HCT116 (cell line): ENCODE results near the gene GLYATL3. TPM values are rescaled to one million over a fixed set of nuclear protein-coding genes. Genes with fewer than 3 reads are reported as not detected.

Experiments used
- ATAC-seq: fragments of 200-7000 bp; cut with Tn5 transposase; 2 replicates; pipeline ENCODE4 v1.9.1; 2020; ENCODE audit warnings: mild to moderate bottlenecking, moderate library complexity
- BruUV-seq: library from RNA; stranded (reverse); fragments of 400-500 nt; replicated peaks from 2 replicates; lab custom pipeline; 2021; lab: Mats Ljungman, UMichigan
- CTCF ChIA-PET: fragments of 300-600 bp; sonication (Branson Sonifier 250); formaldehyde crosslinking; loops from one replicate; lab custom pipeline; 2021; ENCODE audit warnings: antibody characterized with exemption; lab: Charles Lee
- POLR2A ChIA-PET: fragments of 300-600, 350-600 bp; sonication (Branson Sonifier 250); formaldehyde crosslinking; loops from one replicate; lab custom pipeline; 2021; ENCODE audit warnings: antibody characterized with exemption; lab: Charles Lee
- RAD21 ChIA-PET, 2 experiments: fragments of 300-600 bp; sonication (Branson Sonifier 250); formaldehyde crosslinking; loops; one replicate each; lab custom pipeline; 2023; ENCODE audit warnings: low total read pairs in 2 of 2; ENCODE audit not compliant: uncharacterized antibody in 2 of 2, unreplicated experiment in 2 of 2, low non-redundant PET in 1 of 2; lab: Charles Lee
- DNase-seq: peaks from one replicate; pipeline ENCODE4 v3.0.0-alpha.2; 2010; ENCODE audit warnings: low read depth, low spot score
- H2AFZ ChIP-seq: fragments of 200-600 bp; shearing (Covaris generic), sonication (generic); 2 replicates; pipeline ENCODE4 v1.6.1; 2017; ENCODE audit warnings: low read depth, mixed run types, mixed read lengths, antibody characterized with exemption, low read length; ENCODE audit not compliant: poor library complexity, severe bottlenecking
- H3K27ac ChIP-seq: 2 replicates; pipeline ENCODE4 v1.5.1; 2012; ENCODE audit warnings: low read depth, low read length
- H3K27me3 ChIP-seq: fragments of 200-600 bp; sonication (generic); 2 replicates; pipeline ENCODE4 v1.6.1; 2016; ENCODE audit warnings: mixed run types, low read length, mixed read lengths; ENCODE audit not compliant: insufficient read depth
- H3K36me3 ChIP-seq, 2 experiments: fragments of 200-500 bp in 1 of 2; fragments of 200-600 bp in 1 of 2; sonication (Bioruptor generic) in 1 of 2; sonication (generic) in 1 of 2; 2 replicates each; pipeline versions ENCODE4 v1.5.1 to v1.6.1; 2014 to 2016; ENCODE audit warnings: low read length in 2 of 2, inconsistent platforms in 1 of 2, mixed read lengths in 1 of 2, mixed run types in 1 of 2; ENCODE audit not compliant: insufficient read depth in 2 of 2, control insufficient read depth in 1 of 2
- H3K4me1 ChIP-seq, 2 experiments: fragments of 200-600 bp in 1 of 2; sonication (generic) in 1 of 2; 2 replicates each; pipeline versions ENCODE4 v1.5.1 to v1.6.1; 2012 to 2017; ENCODE audit warnings: low read length in 2 of 2, inconsistent platforms in 1 of 2, mild to moderate bottlenecking in 1 of 2, mixed read lengths in 1 of 2, mixed run types in 1 of 2, moderate library complexity in 1 of 2; ENCODE audit not compliant: insufficient read depth in 2 of 2, control insufficient read depth in 1 of 2
- H3K4me2 ChIP-seq: fragments of 200-600 bp; sonication (generic); 2 replicates; pipeline ENCODE4 v1.6.1; 2017; ENCODE audit warnings: mixed run types, low read length, mixed read lengths
- H3K4me3 ChIP-seq, 2 experiments: fragments of 200-600 bp in 1 of 2; sonication (generic) in 1 of 2; replicated peaks in 1 of 2; 2 replicates each; pipeline ENCODE4 v1.5.1; 2011 to 2016; ENCODE audit warnings: low read length in 2 of 2, control low read depth in 1 of 2, low read depth in 1 of 2, mild to moderate bottlenecking in 1 of 2, mixed read lengths in 1 of 2, mixed run types in 1 of 2
- H3K79me2 ChIP-seq: fragments of 200-600 bp; sonication (generic); 2 replicates; pipeline ENCODE4 v1.6.1; 2017; ENCODE audit warnings: mild to moderate bottlenecking, mixed run types, low read length, moderate library complexity, mixed read lengths; ENCODE audit not compliant: insufficient read depth
- H3K9ac ChIP-seq: fragments of 200-600 bp; sonication (generic); 2 replicates; pipeline ENCODE4 v1.6.1; 2016; ENCODE audit warnings: low read length, mixed read lengths
- H3K9me2 ChIP-seq: fragments of 200-600 bp; sonication (generic), shearing (Covaris generic); 2 replicates; pipeline ENCODE4 v1.6.1; 2017; ENCODE audit warnings: mixed run types, mild to moderate bottlenecking, moderate library complexity; ENCODE audit not compliant: insufficient read depth
- H3K9me3 ChIP-seq, 2 experiments: fragments of 200-500 bp in 1 of 2; fragments of 200-600 bp in 1 of 2; sonication (Bioruptor generic) in 1 of 2; sonication (generic) in 1 of 2; 2 replicates each; pipeline ENCODE4 v1.6.1; 2014 to 2017; ENCODE audit warnings: low read length in 2 of 2, mixed read lengths in 2 of 2, inconsistent platforms in 1 of 2, low read depth in 1 of 2, mild to moderate bottlenecking in 1 of 2, mixed run types in 1 of 2, moderate library complexity in 1 of 2; ENCODE audit not compliant: control insufficient read depth in 1 of 2, insufficient read depth in 1 of 2
- H4K20me1 ChIP-seq: fragments of 200-600 bp; sonication (generic), shearing (Covaris generic); 2 replicates; pipeline ENCODE4 v1.6.1; 2017; ENCODE audit warnings: mixed run types, mild to moderate bottlenecking, moderate library complexity; ENCODE audit not compliant: insufficient read depth
- CBX3 ChIP-seq: IDR thresholded peaks from 2 replicates; pipeline ENCODE4 v1.6.1; 2012; ENCODE audit warnings: low read depth
- CEBPB ChIP-seq: IDR thresholded peaks from 2 replicates; pipeline ENCODE4 v1.6.1; 2012; ENCODE audit warnings: low read depth
- EGR1 ChIP-seq: IDR thresholded peaks from 2 replicates; pipeline ENCODE4 v1.6.1; 2012; ENCODE audit warnings: low read depth
- FOSL1 ChIP-seq: IDR thresholded peaks from 2 replicates; pipeline ENCODE4 v1.6.1; 2012; ENCODE audit warnings: low read depth
- POLR2AphosphoS5 ChIP-seq: IDR thresholded peaks from 2 replicates; pipeline ENCODE4 v1.6.1; 2011; ENCODE audit warnings: mild to moderate bottlenecking, low read depth, low read length, moderate library complexity
- RAD21 ChIP-seq: IDR thresholded peaks from 2 replicates; pipeline ENCODE4 v1.6.1; 2012; ENCODE audit warnings: low read depth, mild to moderate bottlenecking
- SIN3A ChIP-seq: IDR thresholded peaks from 2 replicates; pipeline ENCODE4 v1.6.1; 2012; ENCODE audit warnings: low read depth
- SRF ChIP-seq: IDR thresholded peaks from 2 replicates; pipeline ENCODE4 v1.6.1; 2012; ENCODE audit warnings: low read depth
- YY1 ChIP-seq: IDR thresholded peaks from 2 replicates; pipeline ENCODE4 v1.6.1; 2011; ENCODE audit warnings: low read length, low read depth, moderate library complexity, mild to moderate bottlenecking; ENCODE audit not compliant: insufficient replicate concordance; ENCODE audit errors: extremely low read depth
- ZFX ChIP-seq: fragments of 450-650 bp; IDR thresholded peaks from 2 replicates; pipeline ENCODE4 v1.6.1; 2017
- intact Hi-C: fragments of 100-400 bp; cut with micrococcal nuclease; formaldehyde crosslinking; loops from 2 replicates; pipeline ENCODE4 v1.10.0; 2022
- total RNA-seq: library from RNA; stranded (reverse); gene quantifications from one replicate; pipeline ENCODE4 v1.2.1, GENCODE V29; 2021; ENCODE audit not compliant: unreplicated experiment
- TF ChIP-seq, protein P1 (sequence below): IDR thresholded peaks from 2 replicates; pipeline ENCODE4 v1.6.1; 2012
- TF ChIP-seq, protein P2 (sequence below): IDR thresholded peaks from 2 replicates; pipeline ENCODE4 v1.6.1; 2011; ENCODE audit warnings: mild to moderate bottlenecking, low read length, moderate library complexity; ENCODE audit not compliant: insufficient replicate concordance; ENCODE audit errors: extremely low read depth
- TF ChIP-seq, protein P3 (sequence below): IDR thresholded peaks from 2 replicates; pipeline ENCODE4 v1.6.1; 2012
- TF ChIP-seq, protein P4 (sequence below): IDR thresholded peaks from 2 replicates; pipeline ENCODE4 v1.6.1; 2012; ENCODE audit warnings: low read depth

GLYATL3 gene
- total RNA-seq, 1 experiment from 2014 or later, result not detected

DNA sequence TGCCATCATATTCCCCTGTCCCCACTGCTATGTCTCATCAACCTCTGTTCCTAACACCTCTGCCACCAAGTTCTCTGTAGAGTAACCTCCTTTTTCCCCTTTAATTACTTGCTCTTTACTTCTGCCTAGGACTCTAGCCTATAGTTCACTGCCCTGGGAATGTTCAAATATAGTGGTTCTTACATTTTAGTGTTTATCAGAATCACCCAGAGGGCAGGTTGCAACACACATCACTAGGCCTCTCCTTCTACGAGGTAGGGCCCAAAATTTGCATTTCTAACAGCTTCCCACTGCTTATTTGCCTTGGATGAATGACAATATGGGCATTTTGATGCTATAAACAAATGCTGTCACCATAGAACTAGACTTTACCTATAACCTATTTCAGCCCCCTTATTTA lies 27.6 kb downstream of the GLYATL3 start:
- H2AFZ ChIP-seq, result no peak overlapping the region
- ChIA-PET CTCF (no interaction called here), RAD21 (no interaction called here), POLR2A (no interaction called here)
- H3K36me3 ChIP-seq, result no peaks in the 10 kb centered on the region
- no peak overlapping the region for H3K9ac ChIP-seq
- intact Hi-C loops, result no loop called here
- TF ChIP-seq RAD21 (no peak), POLR2AphosphoS5 (no peak), EGR1 (no peak), FOSL1 (no peak), YY1 (no peak), CEBPB (no peak), SRF (no peak), CBX3 (no peak), ZFX (no peak), SIN3A (no peak)
- TF ChIP-seq, protein P1, sequence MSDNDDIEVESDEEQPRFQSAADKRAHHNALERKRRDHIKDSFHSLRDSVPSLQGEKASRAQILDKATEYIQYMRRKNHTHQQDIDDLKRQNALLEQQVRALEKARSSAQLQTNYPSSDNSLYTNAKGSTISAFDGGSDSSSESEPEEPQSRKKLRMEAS, result no peak
- TF ChIP-seq, protein P2, sequence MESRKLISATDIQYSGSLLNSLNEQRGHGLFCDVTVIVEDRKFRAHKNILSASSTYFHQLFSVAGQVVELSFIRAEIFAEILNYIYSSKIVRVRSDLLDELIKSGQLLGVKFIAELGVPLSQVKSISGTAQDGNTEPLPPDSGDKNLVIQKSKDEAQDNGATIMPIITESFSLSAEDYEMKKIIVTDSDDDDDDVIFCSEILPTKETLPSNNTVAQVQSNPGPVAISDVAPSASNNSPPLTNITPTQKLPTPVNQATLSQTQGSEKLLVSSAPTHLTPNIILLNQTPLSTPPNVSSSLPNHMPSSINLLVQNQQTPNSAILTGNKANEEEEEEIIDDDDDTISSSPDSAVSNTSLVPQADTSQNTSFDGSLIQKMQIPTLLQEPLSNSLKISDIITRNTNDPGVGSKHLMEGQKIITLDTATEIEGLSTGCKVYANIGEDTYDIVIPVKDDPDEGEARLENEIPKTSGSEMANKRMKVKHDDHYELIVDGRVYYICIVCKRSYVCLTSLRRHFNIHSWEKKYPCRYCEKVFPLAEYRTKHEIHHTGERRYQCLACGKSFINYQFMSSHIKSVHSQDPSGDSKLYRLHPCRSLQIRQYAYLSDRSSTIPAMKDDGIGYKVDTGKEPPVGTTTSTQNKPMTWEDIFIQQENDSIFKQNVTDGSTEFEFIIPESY, result no peak
- TF ChIP-seq, protein P3, sequence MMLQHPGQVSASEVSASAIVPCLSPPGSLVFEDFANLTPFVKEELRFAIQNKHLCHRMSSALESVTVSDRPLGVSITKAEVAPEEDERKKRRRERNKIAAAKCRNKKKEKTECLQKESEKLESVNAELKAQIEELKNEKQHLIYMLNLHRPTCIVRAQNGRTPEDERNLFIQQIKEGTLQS, result no peak
- TF ChIP-seq, protein P4, sequence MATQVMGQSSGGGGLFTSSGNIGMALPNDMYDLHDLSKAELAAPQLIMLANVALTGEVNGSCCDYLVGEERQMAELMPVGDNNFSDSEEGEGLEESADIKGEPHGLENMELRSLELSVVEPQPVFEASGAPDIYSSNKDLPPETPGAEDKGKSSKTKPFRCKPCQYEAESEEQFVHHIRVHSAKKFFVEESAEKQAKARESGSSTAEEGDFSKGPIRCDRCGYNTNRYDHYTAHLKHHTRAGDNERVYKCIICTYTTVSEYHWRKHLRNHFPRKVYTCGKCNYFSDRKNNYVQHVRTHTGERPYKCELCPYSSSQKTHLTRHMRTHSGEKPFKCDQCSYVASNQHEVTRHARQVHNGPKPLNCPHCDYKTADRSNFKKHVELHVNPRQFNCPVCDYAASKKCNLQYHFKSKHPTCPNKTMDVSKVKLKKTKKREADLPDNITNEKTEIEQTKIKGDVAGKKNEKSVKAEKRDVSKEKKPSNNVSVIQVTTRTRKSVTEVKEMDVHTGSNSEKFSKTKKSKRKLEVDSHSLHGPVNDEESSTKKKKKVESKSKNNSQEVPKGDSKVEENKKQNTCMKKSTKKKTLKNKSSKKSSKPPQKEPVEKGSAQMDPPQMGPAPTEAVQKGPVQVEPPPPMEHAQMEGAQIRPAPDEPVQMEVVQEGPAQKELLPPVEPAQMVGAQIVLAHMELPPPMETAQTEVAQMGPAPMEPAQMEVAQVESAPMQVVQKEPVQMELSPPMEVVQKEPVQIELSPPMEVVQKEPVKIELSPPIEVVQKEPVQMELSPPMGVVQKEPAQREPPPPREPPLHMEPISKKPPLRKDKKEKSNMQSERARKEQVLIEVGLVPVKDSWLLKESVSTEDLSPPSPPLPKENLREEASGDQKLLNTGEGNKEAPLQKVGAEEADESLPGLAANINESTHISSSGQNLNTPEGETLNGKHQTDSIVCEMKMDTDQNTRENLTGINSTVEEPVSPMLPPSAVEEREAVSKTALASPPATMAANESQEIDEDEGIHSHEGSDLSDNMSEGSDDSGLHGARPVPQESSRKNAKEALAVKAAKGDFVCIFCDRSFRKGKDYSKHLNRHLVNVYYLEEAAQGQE, result no peak
- no peaks in the 10 kb centered on the region for H3K79me2 ChIP-seq
- H4K20me1 ChIP-seq, result no peaks in the 10 kb centered on the region
- ATAC-seq (no peak), DNase-seq (no peak)
- H3K4me3 ChIP-seq, result no peak overlapping the region
- H3K9me3 ChIP-seq, result no peaks in the 10 kb centered on the region
- BruUV-seq, result no TSS peak
- no peaks in the 10 kb centered on the region for H3K27me3 ChIP-seq
- peaks cover 0 to 3% of the 10 kb centered on the region in 2 experiments; a peak in 2 of 4 replicates for H3K4me1 ChIP-seq
- no peaks in the 10 kb centered on the region for H3K9me2 ChIP-seq
- no peak overlapping the region for H3K4me2 ChIP-seq
- H3K27ac ChIP-seq, result no peak overlapping the region
